Urothelium cell line (cell line): ENCODE data around the gene SCNN1G.

Experiments used
- DNase-seq: peaks from one replicate; pipeline ENCODE4 v3.0.0; 2011; ENCODE audit warnings: low spot score, mixed read lengths
- FAIRE-seq: peaks from 2 replicates; lab custom pipeline; 2011; peaks lifted over from hg19 to GRCh38; lab: Jason Lieb, UNC

Gene SCNN1G

DNA sequence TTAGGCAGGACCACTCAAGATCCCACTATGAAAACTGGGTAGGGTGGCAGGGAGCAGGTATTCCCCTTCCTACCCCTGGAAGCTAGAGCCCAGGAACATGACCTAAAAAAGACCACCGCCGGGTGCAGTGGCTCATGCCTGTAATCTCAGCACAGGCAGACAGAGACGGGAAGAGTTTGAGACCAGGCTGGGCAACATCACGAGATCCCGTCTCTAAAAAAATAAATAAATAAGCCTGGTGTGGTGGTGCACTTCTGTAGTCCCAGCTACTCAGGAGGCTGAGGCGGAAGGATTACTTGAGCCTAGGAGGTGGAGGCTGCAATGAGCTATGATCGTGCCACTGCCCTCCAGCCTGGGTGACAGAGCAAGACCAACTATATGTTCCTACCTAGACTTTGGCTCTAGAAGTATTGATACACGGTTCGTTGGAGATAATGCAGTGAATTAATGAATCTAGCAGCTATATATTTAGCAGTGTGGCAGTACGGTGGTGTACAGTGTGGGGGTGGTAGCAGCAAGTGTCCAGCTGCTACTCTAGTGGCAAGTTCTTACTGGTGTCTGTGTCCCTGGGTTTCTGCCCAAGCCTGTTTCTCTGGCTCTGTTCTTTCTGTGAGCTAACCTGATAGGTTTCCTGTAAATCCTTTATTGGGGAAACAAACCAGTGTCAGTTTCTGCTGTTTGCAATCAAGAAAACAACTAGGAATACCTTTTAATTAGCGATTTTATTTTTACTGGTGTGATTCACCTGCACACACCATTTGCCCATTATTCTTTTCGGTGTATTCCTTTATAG lies 30.0 kb upstream of the SCNN1G start:
- DNase-seq, result no peak
- FAIRE-seq, result no peak

- no peak for FAIRE-seq
- no peak for DNase-seq
These were observed 27.0 kb upstream of the SCNN1G start for GRCh38 chr16:23155445-23156049.

GRCh38 chr16:23156110-23156509 lies 26.4 kb upstream of the SCNN1G start:
- no peak for FAIRE-seq

DNA sequence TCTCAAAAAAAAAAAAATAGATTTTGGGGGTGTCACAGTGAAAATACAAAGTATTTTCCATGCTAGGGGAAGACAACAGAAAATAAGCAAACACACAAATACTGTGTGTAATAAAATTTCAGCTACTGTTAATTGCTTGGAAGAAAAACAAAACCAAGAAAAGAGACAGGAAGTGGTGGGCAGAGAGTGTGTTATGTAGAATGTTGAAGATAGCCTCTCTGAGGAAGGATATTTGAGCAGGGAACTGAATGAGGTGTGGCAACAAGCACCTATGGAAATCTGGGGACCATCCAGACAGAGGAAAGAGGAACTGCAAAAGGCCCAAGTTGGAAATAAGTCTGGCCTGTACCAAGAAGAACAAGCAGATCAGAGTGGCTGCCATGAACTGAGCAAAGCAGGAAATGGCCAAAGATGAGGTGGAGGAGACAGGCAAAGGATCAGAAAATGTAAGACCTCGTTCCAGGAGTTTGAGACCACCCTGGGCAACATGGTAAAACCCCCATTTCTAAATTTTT lies 25.5 kb upstream of the SCNN1G start:
- no peak for DNase-seq
- FAIRE-seq, result no peak

More at GRCh38 chr16:23156110-23156509, 26.4 kb upstream of the SCNN1G start:
- DNase-seq, result no peak

DNA sequence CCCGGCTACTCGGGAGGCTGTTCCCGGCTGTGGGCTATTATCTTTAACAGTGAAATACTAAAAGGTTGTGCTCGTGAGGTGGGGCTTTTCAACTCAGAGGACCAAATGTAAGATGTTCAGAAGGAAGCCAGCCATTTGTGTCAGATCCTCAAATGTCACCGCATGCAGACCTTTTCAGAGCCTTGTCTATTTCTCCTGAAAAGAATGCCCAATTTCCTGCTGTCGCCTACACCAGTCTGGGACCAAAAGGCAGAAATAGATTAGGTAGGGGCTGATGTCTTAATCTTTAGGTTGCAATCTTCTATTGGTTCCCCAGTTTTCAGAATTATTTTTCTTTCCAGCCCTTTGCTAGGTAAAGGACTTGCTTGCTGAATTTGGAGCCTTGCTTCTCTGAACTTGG lies 24.4 kb upstream of the SCNN1G start:
- DNase-seq (no peak), FAIRE-seq (no peak)

DNA sequence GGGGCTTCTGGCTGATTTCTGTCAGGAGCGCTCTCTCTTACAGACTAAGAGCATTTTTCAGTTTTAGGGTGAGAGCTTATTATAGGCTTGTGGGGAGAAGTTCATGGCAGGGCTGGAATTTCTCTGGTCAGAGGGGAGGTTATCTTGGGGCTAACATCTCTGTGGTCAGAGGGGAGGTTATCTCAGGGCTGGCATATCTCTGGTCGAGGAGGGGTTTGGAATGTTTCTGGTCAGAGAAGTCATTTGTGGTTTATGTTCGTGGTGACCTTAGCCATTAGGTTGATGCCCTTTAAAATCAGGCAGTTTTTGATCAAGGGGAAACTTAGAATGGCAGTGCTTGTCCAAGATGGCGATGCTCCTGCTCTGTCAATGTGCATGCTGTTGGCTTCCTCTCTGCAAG lies 22.5 kb upstream of the SCNN1G start:
- DNase-seq, result no peak

DNA sequence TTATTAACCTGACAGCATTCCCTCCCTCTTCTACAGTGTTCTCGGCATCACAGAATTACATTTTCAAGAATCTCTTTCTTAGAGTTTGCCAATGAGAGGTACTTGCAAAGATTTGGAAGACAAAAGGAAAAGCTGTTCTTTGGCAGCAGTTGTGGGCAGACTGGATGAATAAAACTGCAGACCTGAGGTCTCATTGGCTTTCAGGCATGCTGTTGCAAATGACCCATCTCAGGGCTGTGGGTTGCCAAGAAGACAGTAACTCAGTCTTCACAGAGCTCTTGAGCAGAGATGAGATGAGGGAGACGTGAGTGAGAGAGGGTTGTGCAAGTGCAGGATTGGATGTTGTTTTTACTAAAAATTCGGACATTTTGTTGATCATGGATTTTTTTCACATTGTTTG lies 22.0 kb upstream of the SCNN1G start:
- DNase-seq (no peak), FAIRE-seq (no peak)

More for the DNA sequence above, 22.5 kb upstream of the SCNN1G start:
- no peak for FAIRE-seq

- FAIRE-seq (no peak), DNase-seq (no peak)
These were observed 18.6 kb upstream of the SCNN1G start for GRCh38 chr16:23163921-23164320.

DNA sequence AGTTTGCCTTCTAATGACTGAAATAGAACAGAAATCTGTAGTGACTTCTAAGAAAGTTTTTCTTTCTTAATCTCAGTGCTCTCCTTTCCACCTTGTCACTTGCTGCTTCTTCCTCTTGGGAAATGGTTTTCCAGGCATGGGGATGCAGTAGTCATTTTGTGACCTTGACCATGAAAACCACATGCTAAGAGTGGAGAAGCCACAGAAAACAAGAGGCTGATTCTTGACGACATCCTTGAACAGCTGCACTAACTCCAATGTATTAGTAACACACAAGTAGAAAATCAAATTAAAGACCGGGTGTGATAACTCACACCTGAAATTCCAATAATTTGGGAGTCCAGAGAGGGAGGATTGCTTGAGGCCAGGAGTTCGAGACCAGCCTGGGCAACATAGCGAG lies 17.8 kb upstream of the SCNN1G start:
- no peak for FAIRE-seq
- DNase-seq, result no peak

DNA sequence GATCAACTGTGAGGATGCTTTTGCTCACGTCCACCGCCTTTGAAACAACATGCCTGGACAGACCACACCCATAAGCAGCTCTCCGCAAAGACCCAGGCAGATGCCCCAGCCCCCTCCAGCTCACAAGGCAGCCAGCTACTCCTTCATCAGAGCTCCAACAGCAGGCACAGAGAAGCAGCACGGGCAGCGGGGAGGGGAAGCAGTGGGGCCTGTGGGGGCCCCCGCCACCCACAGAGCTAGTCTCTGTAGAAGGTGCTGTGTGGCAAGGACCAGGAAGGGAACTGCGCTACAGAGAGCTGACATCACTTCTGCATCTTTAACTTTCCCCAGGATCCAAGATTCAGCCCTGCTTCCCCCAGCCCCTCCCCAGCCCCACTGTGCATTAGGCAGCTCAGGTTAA lies 10.0 kb upstream of the SCNN1G start:
- no peak for DNase-seq
- FAIRE-seq, result no peak

DNA sequence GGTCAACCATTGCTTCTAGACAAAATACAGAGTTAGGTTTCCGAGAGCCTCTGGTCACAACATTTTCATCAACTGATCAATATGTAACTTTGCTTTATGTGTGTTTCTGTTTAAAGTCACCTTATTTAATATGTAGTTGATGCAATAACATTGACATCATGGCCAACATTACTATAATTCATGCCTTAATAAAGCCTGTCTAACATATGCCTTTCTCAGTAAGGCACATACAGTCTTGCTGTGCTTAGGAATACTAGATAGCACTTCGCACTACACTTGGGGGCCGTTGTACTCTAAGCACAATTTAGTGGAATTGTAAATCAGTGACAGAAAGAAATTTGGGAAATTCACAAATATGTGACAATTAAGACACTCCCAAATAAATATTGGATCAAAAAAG lies 9.6 kb upstream of the SCNN1G start:
- DNase-seq (no peak), FAIRE-seq (no peak)

DNA sequence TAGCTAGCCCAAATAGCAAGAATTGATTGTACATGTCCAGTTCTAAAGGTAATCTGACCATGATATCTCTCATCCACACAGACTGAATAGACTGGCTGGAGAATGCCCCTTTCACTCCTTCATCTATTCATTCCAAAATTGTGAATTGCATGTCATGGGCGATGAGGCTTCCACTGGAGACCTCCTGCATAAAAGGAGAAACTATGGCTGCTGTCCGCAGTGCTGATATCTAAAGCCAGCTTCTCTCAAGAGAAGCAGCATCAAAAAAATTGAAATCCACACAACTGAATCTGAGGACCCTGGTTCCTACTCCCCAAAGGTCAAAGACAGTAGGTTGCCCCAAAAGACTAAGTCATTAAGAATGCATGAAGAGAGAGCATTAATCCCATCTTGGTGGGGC lies 7.9 kb upstream of the SCNN1G start:
- DNase-seq (peak; percentile 31), FAIRE-seq (no peak)

GRCh38 chr16:23175651-23176050 lies 6.9 kb upstream of the SCNN1G start:
- FAIRE-seq, result no peak

DNA sequence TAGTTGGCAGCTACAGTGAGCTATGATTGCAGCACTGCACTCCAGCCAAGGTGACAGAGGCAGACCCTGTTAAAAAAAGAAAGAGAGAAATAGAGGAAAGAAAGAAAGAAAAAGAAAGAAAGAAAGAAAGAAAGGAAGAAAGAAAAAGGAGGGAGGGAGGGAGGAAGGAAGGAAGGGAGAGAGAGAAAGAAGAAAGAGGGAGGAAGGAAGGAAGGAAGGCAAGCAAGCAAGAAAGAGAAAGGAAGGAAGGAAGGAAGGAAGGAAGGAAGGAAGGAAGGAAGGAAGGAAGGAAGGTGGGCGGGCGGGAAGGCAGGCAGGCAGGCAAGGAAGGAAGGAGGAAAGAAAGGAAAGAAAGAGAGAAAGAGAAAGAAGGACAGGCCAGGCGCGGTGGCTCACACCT lies 1.0 kb upstream of the SCNN1G start:
- no peak for FAIRE-seq
- no peak for DNase-seq

More at GRCh38 chr16:23175651-23176050, 6.9 kb upstream of the SCNN1G start:
- no peak for DNase-seq

DNA sequence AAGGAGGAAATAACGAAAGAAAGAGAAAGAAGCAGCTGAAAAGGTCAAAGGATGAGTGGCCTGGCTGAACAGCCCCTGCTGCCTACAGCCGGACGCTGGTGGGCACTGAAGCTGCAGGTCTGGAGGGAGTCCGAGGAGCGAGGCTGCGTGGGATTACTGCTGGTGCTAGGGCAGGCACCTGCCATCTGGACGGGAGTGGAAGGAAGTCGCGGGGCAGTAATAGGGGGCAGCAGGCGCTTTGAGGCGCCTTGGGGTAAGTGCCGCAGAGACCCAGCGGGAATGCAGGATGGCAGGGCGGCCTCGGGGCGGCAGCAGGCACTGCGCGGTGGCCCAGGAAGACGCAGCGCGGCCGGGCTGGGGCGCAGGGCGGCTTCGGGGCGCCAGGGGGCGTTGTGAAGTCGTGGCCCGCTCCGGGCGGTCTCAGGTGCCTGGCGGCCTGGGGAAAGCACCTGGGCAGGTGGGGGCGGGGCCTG lies 303 bp upstream of the SCNN1G start:
- DNase-seq, result no peak
- no peak for FAIRE-seq

GRCh38 chr16:23183543-23183862 lies 958 bp downstream of the SCNN1G start:
- DNase-seq (no peak), FAIRE-seq (no peak)

- DNase-seq (no peak), FAIRE-seq (no peak)
These were observed 3.1 kb downstream of the SCNN1G start for GRCh38 chr16:23185656-23186055.

DNA sequence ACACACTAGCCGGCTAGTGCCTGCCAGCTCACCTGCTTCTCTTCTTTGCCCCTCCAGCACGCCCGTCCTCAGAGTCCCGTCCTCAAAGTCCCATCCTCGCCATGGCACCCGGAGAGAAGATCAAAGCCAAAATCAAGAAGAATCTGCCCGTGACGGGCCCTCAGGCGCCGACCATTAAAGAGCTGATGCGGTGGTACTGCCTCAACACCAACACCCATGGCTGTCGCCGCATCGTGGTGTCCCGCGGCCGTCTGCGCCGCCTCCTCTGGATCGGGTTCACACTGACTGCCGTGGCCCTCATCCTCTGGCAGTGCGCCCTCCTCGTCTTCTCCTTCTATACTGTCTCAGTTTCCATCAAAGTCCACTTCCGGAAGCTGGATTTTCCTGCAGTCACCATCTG lies 3.6 kb downstream of the SCNN1G start:
- FAIRE-seq, result no peak
- no peak for DNase-seq

GRCh38 chr16:23187341-23187740 lies 4.8 kb downstream of the SCNN1G start:
- no peak for FAIRE-seq
- no peak for DNase-seq

DNA sequence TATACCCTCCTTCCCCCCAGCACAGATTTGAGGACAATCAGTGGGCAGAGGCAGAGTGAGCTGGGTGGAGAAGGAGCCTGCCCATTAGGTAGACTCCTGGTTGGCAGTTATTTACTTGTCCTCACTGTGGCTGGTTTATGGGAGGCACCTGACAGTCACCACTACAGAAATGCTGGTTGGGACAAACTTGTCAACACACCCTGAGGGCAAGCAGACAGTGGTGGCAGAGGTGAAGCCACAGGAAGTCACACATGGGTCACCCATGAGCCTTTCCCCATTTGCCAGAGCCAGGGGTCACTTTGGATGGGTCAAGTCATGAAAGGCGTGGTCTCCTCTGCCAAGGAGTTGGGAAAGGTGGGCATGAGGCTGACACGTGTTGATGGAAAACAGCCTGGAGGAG lies 6.4 kb downstream of the SCNN1G start:
- no peak for FAIRE-seq

GRCh38 chr16:23194497-23195221 lies 12.1 kb downstream of the SCNN1G start:
- FAIRE-seq (no peak), DNase-seq (no peak)

More for the DNA sequence above, 6.4 kb downstream of the SCNN1G start:
- no peak for DNase-seq
